ENCODE results near the gene MACROD2.
"Not testable (repeated sequence)": the region's sequence is repeated elsewhere in the genome, so short reads cannot be mapped to it uniquely, and the experiment has no call there.

GRCh38 chr20:14270751-14271150 lies 275.4 kb downstream of the MACROD2 start:
- TF ChIP-seq CTCF (conservative IDR thresholded peaks at IDR 0.05; ENCODE audit: low read depth, low read length); EZH2 (IDR thresholded peaks at IDR 0.05; ENCODE audit: borderline replicate concordance, low read depth, low read length, poor library complexity, severe bottlenecking): not testable (repeated sequence)
